ENCODE measurements around the gene IPMK. TPM values are rescaled to one million over a fixed set of nuclear protein-coding genes. Genes with fewer than 3 reads are reported as not detected.
A peak's percentile ranks its signal among the peaks of the same experiment; 100 is the strongest.

Gene IPMK
- total and polyA plus RNA-seq, 2 of the 8 experiments (the other 6 are each of a cell fraction or from before 2014, with no cell fraction given), result 1.3 to 7.8 TPM

DNA sequence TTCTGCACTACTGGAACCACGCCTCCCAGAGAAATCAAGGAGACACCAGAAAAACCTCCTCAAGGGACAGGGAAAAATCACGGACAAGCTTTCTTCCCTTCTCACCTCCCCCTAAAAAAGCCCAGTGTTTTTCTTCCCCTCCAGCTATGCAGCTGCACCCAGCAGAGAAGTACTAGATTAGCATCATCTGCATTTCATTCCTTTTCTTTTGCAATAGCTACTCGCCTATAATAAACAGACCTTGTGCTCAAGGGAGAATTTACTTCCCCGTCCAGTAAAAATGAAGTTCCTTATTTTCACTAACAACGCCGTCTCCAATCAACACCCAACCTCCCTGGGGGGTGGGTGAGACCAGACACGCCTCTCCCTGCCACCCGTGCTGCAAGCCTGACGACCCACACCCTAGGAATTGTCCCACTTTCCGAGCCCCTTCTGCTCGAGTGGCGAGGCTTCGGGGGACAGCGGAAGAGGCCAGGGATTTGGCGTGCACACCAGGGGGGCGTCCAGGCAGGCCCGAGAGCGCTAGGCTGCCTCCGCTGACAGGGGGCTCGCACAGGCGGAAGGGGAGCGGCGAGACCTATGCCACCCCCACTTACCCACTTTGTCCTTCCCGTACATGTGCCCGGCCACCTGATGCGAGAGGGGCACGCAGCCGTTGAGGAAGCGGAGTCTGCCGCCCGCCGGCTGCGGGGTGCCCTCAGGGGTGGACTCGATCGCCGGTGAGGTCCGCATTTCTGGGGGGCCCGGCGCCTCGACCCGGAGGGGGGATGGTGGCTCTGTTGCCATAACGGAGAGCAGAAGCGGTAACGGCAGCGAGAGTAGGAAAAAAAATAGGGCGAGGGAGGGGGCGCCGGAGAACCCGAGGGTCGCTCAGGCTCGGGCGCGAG, 625 bp downstream of the IPMK start (continued):
- no peak for TF ChIP-seq EGR1 (IDR thresholded peaks at IDR 0.05; ENCODE audit: borderline replicate concordance, low read depth, low read length)
- TF ChIP-seq TBP (IDR thresholded peaks at IDR 0.05; ENCODE audit: low read depth, low read length), result no peak
- peak in 1 of 2 experiments; percentile 52; a peak in 1 of 4 replicates for TF ChIP-seq HDAC2 (IDR thresholded peaks at IDR 0.05; ENCODE audit: borderline replicate concordance in 1 of 2, low read depth in 2 of 2, low read length in 2 of 2)
- TF ChIP-seq SIX5 (IDR thresholded peaks at IDR 0.05; ENCODE audit: low read depth, low read length), result no peak
- TF ChIP-seq JUND (IDR thresholded peaks at IDR 0.05; ENCODE audit: low read length), result no peak
- no peak for TF ChIP-seq KDM1A (IDR thresholded peaks at IDR 0.05; ENCODE audit: borderline replicate concordance, low read length)
- TF ChIP-seq KDM4A (IDR thresholded peaks at IDR 0.05; ENCODE audit: low read depth, low read length, severe bottlenecking), result peak; percentile 83
- TF ChIP-seq NRF1 (IDR thresholded peaks at IDR 0.05; ENCODE audit: low read depth, low read length), result no peak
- no peak for TF ChIP-seq HDAC6 (IDR thresholded peaks at IDR 0.05; ENCODE audit: low read depth, low read length)
- TF ChIP-seq, protein P1, sequence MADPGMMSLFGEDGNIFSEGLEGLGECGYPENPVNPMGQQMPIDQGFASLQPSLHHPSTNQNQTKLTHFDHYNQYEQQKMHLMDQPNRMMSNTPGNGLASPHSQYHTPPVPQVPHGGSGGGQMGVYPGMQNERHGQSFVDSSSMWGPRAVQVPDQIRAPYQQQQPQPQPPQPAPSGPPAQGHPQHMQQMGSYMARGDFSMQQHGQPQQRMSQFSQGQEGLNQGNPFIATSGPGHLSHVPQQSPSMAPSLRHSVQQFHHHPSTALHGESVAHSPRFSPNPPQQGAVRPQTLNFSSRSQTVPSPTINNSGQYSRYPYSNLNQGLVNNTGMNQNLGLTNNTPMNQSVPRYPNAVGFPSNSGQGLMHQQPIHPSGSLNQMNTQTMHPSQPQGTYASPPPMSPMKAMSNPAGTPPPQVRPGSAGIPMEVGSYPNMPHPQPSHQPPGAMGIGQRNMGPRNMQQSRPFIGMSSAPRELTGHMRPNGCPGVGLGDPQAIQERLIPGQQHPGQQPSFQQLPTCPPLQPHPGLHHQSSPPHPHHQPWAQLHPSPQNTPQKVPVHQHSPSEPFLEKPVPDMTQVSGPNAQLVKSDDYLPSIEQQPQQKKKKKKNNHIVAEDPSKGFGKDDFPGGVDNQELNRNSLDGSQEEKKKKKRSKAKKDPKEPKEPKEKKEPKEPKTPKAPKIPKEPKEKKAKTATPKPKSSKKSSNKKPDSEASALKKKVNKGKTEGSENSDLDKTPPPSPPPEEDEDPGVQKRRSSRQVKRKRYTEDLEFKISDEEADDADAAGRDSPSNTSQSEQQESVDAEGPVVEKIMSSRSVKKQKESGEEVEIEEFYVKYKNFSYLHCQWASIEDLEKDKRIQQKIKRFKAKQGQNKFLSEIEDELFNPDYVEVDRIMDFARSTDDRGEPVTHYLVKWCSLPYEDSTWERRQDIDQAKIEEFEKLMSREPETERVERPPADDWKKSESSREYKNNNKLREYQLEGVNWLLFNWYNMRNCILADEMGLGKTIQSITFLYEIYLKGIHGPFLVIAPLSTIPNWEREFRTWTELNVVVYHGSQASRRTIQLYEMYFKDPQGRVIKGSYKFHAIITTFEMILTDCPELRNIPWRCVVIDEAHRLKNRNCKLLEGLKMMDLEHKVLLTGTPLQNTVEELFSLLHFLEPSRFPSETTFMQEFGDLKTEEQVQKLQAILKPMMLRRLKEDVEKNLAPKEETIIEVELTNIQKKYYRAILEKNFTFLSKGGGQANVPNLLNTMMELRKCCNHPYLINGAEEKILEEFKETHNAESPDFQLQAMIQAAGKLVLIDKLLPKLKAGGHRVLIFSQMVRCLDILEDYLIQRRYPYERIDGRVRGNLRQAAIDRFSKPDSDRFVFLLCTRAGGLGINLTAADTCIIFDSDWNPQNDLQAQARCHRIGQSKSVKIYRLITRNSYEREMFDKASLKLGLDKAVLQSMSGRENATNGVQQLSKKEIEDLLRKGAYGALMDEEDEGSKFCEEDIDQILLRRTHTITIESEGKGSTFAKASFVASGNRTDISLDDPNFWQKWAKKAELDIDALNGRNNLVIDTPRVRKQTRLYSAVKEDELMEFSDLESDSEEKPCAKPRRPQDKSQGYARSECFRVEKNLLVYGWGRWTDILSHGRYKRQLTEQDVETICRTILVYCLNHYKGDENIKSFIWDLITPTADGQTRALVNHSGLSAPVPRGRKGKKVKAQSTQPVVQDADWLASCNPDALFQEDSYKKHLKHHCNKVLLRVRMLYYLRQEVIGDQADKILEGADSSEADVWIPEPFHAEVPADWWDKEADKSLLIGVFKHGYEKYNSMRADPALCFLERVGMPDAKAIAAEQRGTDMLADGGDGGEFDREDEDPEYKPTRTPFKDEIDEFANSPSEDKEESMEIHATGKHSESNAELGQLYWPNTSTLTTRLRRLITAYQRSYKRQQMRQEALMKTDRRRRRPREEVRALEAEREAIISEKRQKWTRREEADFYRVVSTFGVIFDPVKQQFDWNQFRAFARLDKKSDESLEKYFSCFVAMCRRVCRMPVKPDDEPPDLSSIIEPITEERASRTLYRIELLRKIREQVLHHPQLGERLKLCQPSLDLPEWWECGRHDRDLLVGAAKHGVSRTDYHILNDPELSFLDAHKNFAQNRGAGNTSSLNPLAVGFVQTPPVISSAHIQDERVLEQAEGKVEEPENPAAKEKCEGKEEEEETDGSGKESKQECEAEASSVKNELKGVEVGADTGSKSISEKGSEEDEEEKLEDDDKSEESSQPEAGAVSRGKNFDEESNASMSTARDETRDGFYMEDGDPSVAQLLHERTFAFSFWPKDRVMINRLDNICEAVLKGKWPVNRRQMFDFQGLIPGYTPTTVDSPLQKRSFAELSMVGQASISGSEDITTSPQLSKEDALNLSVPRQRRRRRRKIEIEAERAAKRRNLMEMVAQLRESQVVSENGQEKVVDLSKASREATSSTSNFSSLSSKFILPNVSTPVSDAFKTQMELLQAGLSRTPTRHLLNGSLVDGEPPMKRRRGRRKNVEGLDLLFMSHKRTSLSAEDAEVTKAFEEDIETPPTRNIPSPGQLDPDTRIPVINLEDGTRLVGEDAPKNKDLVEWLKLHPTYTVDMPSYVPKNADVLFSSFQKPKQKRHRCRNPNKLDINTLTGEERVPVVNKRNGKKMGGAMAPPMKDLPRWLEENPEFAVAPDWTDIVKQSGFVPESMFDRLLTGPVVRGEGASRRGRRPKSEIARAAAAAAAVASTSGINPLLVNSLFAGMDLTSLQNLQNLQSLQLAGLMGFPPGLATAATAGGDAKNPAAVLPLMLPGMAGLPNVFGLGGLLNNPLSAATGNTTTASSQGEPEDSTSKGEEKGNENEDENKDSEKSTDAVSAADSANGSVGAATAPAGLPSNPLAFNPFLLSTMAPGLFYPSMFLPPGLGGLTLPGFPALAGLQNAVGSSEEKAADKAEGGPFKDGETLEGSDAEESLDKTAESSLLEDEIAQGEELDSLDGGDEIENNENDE (IDR thresholded peaks at IDR 0.05; ENCODE audit: insufficient replicate concordance, low read length), result no peak

Data from H1 (cell line).